WERI-Rb-1 (cell line): ENCODE data around the gene EHMT2.
"Not testable (repeated sequence)": the region's sequence is repeated elsewhere in the genome, so short reads cannot be mapped to it uniquely, and the experiment has no call there.

Experiments used
- DNase-seq: peaks from one replicate; pipeline ENCODE4 v3.0.0-alpha.2; 2020
- H3K27ac ChIP-seq: fragments of 250-450 bp; sonication (Bioruptor Pico); 2 replicates; pipeline ENCODE4 v1.5.1; 2020; ENCODE audit warnings: mild to moderate bottlenecking, moderate library complexity
- H3K27me3 ChIP-seq: fragments of 250-450 bp; sonication (Bioruptor Pico); 2 replicates; pipeline ENCODE4 v1.5.1; 2021; ENCODE audit warnings: mild to moderate bottlenecking, low read depth, moderate library complexity; ENCODE audit not compliant: insufficient read depth, severe bottlenecking
- H3K36me3 ChIP-seq: fragments of 250-450 bp; sonication (Bioruptor Pico); 2 replicates; pipeline ENCODE4 v1.5.1; 2020; ENCODE audit warnings: mild to moderate bottlenecking, moderate library complexity
- H3K4me3 ChIP-seq: 2 replicates; pipeline ENCODE4 v1.5.1; 2011; ENCODE audit warnings: low read depth, mild to moderate bottlenecking, control low read depth, low read length
- H3K9me3 ChIP-seq: fragments of 250-450 bp; sonication (Bioruptor Pico); 2 replicates; pipeline ENCODE4 v1.5.1; 2021; ENCODE audit warnings: mild to moderate bottlenecking, moderate library complexity; ENCODE audit not compliant: severe bottlenecking
- TF ChIP-seq, protein P1 (sequence below): IDR thresholded peaks from 2 replicates; pipeline ENCODE4 v1.5.1; 2011; ENCODE audit warnings: low read depth, mild to moderate bottlenecking, control low read depth, inconsistent platforms, low read length

Gene EHMT2

DNA sequence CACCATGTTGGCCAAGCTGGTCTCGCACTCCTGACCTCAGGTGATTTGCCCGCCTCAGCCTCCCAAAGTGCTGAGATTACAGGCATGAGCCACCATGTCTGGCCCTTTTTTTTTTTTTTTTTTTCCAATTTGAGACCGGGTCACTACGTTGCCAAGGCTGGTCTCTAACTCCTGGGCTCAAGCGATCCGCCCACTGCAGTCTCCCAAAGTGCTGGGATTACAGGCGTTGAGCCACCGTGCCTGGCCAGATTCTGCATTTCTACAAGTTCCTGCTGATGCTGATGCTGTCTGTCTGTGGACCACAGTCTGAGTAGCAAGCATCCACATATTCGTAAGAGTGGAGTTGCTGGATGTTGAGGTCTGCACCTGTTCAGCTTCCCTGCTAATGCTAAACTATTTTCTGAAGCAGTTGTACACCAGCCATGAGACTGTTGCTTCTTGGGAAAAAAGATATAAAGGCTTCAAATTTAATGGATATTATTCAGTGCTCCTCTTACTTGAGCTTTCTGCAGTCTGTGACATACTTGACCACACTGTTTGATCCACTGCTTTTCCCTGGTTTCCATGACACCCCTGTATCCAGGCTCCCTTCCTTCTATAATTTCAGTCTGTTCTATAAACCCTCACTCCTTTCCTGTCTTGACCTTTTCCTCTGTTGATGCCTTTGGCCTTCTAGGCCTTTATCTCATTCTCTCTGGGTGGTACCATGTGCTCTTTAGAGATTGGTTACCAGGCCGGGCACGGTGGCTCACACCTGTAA lies 14.5 kb upstream of the EHMT2 start:
- TF ChIP-seq, protein P1, sequence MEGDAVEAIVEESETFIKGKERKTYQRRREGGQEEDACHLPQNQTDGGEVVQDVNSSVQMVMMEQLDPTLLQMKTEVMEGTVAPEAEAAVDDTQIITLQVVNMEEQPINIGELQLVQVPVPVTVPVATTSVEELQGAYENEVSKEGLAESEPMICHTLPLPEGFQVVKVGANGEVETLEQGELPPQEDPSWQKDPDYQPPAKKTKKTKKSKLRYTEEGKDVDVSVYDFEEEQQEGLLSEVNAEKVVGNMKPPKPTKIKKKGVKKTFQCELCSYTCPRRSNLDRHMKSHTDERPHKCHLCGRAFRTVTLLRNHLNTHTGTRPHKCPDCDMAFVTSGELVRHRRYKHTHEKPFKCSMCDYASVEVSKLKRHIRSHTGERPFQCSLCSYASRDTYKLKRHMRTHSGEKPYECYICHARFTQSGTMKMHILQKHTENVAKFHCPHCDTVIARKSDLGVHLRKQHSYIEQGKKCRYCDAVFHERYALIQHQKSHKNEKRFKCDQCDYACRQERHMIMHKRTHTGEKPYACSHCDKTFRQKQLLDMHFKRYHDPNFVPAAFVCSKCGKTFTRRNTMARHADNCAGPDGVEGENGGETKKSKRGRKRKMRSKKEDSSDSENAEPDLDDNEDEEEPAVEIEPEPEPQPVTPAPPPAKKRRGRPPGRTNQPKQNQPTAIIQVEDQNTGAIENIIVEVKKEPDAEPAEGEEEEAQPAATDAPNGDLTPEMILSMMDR: no peak
- DNase-seq: no peak
- Histone ChIP-seq H3K4me3 (no peak overlapping the region), H3K27me3 (no peaks in the 10 kb centered on the region), H3K36me3 (no peaks in the 10 kb centered on the region), H3K27ac (no peak overlapping the region), H3K9me3 (no peaks in the 10 kb centered on the region)

DNA sequence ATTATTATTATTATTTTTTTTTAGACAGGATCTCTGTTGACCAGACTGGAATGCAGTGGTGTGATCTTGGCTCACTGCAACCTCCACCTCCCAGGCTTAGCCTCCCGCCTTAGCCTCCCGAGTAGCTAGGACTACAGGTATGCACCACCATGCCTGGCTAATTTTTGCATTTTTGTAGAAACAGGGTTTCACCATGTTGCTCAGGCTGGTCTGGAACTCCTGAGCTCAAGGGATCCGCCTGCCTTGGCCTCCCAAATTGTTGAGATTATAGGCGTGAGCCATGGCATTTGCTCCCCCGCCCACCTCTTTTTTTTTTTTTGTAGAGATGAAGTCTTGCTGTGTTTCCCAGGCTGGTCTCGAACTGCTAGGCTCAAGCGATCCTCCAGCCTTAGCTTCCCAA lies 11.8 kb upstream of the EHMT2 start:
- H3K27me3 ChIP-seq, H3K4me3 ChIP-seq, H3K27ac ChIP-seq, H3K9me3 ChIP-seq, DNase-seq, H3K36me3 ChIP-seq: not testable (repeated sequence)

DNA sequence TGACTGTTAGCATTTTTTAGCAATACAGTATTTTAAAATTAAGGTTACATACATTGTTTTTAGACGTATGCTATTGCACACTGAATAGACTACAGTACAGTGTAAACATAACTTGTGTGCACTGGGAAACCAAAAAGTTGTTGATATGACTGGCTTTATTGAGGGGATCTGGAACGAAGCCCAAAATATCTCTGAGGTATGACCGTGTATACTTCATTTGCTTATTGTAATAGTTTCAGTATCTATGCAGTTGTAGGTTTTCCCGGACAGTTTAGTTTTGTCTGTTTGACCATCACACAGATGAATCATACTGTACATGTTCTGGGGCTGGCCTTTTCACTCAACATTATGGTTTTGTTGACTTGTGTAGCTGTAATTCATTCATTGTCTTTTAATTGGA lies 11.3 kb upstream of the EHMT2 start:
- TF ChIP-seq, protein P1: no peak
- DNase-seq: no peak
- H3K4me3 ChIP-seq: no peak overlapping the region
- H3K27me3 ChIP-seq: no peaks in the 10 kb centered on the region
- H3K27ac ChIP-seq: no peak overlapping the region
- H3K9me3 ChIP-seq: no peaks in the 10 kb centered on the region
- no peaks in the 10 kb centered on the region for H3K36me3 ChIP-seq

DNA sequence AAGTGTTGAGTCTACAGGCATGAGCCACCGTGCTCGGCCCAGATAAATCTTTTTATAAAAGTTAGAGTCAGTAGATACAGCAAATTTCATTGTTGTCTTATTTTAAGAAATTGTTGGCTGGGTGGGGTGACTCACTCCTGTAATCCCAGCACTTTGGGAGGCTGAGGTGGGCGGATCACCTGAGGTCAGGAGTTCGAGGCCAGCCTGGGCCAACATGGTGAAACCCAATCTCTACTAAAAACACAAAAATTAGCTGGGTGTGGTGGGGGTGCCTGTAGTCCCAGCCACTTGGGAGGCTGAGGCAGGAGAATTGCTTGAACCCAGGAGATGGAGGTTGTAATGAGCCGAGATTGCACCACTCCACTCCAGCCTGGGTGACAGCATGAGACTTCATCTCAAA lies 10.8 kb upstream of the EHMT2 start:
- not testable (repeated sequence) for H3K9me3 ChIP-seq, H3K27me3 ChIP-seq, H3K4me3 ChIP-seq, H3K36me3 ChIP-seq, H3K27ac ChIP-seq, DNase-seq

DNA sequence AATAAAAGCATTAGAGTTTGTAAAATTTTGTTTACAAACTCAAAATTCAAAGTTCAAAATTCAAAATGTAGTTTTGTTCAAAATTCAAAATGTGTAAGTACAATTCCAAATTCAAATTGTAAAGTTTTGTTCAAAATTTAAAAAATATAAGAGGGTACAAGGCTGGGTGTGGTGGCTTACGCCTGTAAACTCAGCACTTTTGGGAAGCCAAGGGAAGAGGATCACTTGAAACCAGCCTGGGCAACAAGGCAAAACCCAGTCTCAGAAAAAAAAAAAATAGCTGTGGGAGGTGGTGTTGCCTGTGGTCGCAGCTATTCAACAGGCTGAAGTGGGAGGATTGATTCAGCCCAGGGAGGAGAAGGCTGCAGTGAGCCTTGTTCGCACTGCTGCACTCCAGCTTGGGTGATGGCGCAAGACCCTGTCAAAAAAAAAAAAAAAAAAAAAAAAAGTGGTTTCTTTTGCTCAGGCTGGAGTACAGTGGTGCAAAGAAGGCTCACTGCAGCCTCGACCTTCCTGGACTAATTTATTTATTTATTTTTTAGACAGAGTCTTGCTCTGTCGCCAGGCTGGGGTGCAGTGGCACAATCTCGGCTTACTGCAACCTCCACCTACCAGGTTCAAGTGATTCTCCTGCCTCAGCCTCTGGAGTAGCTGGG lies 9.8 kb upstream of the EHMT2 start:
- TF ChIP-seq, protein P1: no peak
- no peaks in the 10 kb centered on the region for H3K36me3 ChIP-seq
- no peak overlapping the region for H3K4me3 ChIP-seq
- DNase-seq: no peak
- no peaks in the 10 kb centered on the region for H3K27me3 ChIP-seq
- no peak overlapping the region for H3K27ac ChIP-seq
- H3K9me3 ChIP-seq: no peaks in the 10 kb centered on the region

DNA sequence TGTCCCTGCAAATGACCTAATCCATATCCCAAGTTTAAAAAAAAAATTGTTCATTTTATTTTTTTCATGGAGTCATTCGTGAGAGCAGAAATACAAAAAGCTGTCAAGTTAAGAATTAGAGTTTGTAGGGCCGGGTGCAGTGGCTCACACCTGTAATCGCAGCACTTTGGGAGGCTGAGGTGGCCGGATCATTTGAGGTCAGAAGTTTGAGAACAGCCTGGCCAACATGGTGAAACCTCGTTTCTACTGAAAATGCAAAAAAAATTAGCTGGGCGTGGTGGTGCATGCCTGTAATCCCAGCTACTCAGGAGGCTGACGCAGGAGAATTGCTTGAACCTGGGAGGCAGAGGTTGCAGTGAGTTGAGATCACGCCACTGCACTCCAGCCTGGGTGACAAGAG lies 9.2 kb upstream of the EHMT2 start:
- DNase-seq, H3K27ac ChIP-seq, H3K27me3 ChIP-seq, H3K9me3 ChIP-seq, H3K36me3 ChIP-seq, H3K4me3 ChIP-seq: not testable (repeated sequence)

DNA sequence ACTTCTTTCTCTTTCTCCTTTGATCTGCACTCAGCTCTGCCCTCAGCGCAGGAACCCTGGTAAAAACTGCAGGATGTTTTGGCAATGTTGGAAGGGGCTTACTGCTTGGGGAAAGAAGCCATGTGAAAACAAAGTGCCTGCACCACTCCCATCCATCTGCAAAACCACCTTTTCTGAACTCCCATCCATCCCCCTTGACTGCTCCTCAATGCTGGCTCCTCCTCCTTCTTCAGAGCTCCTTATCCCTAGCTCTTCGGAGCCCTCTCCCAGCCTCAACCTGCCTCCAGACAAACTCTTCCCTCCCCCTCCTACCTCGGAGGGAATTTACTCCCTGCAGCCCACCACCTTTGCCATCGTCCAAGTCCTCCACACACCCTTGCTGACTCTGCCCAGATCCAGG lies 8.6 kb upstream of the EHMT2 start:
- Histone ChIP-seq H3K36me3 (no peaks in the 10 kb centered on the region), H3K27me3 (no peaks in the 10 kb centered on the region), H3K27ac (no peak overlapping the region), H3K4me3 (no peak overlapping the region), H3K9me3 (no peaks in the 10 kb centered on the region)
- TF ChIP-seq, protein P1: no peak
- DNase-seq: no peak
